HEK293 (cell line): ENCODE results near the gene TEAD1.

Experiments used
- BCL11A ChIP-seq: fragments of 450-650 bp; formaldehyde crosslinking; IDR thresholded peaks from 2 replicates; pipeline ENCODE4 v1.5.1; 2016; ENCODE audit warnings: low read depth, missing biosample characterization, missing genetic modification characterization
- EGR2 ChIP-seq: fragments of 450-650 bp; formaldehyde crosslinking; IDR thresholded peaks from 2 replicates; pipeline ENCODE4 v1.5.1; 2016; ENCODE audit warnings: low read depth, missing biosample characterization, missing genetic modification characterization
- GFI1B ChIP-seq: fragments of 450-650 bp; formaldehyde crosslinking; IDR thresholded peaks from 2 replicates; pipeline ENCODE4 v1.5.1; 2016; ENCODE audit warnings: missing biosample characterization, missing genetic modification characterization
- GLI4 ChIP-seq: fragments of 450-650 bp; formaldehyde crosslinking; IDR thresholded peaks from 2 replicates; pipeline ENCODE4 v1.5.1; 2016; ENCODE audit warnings: missing biosample characterization, missing genetic modification characterization
- MYNN ChIP-seq: fragments of 450-650 bp; formaldehyde crosslinking; IDR thresholded peaks from 2 replicates; pipeline ENCODE4 v1.5.1; 2016; ENCODE audit warnings: missing biosample characterization, missing genetic modification characterization, borderline replicate concordance
- OSR2 ChIP-seq: fragments of 450-650 bp; formaldehyde crosslinking; IDR thresholded peaks from 2 replicates; pipeline ENCODE4 v1.5.1; 2016; ENCODE audit warnings: missing biosample characterization, missing genetic modification characterization
- PRDM2 ChIP-seq: fragments of 450-650 bp; formaldehyde crosslinking; IDR thresholded peaks from 2 replicates; pipeline ENCODE4 v1.5.1; 2016; ENCODE audit warnings: missing biosample characterization, missing genetic modification characterization, borderline replicate concordance
- PRDM6 ChIP-seq: fragments of 450-650 bp; formaldehyde crosslinking; IDR thresholded peaks from 2 replicates; pipeline ENCODE4 v1.5.1; 2017; ENCODE audit warnings: missing biosample characterization, missing genetic modification characterization
- YY1 ChIP-seq: fragments of 450-650 bp; formaldehyde crosslinking; IDR thresholded peaks from 2 replicates; pipeline ENCODE4 v1.5.1; 2018; ENCODE audit warnings: missing biosample characterization, missing genetic modification characterization
- ZBTB20 ChIP-seq: fragments of 450-650 bp; formaldehyde crosslinking; IDR thresholded peaks from 2 replicates; pipeline ENCODE4 v1.5.1; 2016; ENCODE audit warnings: missing biosample characterization, missing genetic modification characterization
- ZNF24 ChIP-seq: fragments of 450-650 bp; formaldehyde crosslinking; IDR thresholded peaks from 2 replicates; pipeline ENCODE4 v1.5.1; 2016; ENCODE audit warnings: missing biosample characterization, missing genetic modification characterization
- ZNF350 ChIP-seq: fragments of 450-650 bp; formaldehyde crosslinking; IDR thresholded peaks from 2 replicates; pipeline ENCODE4 v1.5.0; 2017; ENCODE audit warnings: missing biosample characterization, mild to moderate bottlenecking, missing genetic modification characterization
- ZNF449 ChIP-seq: fragments of 450-650 bp; formaldehyde crosslinking; IDR thresholded peaks from 2 replicates; pipeline ENCODE4 v1.5.1; 2017; ENCODE audit warnings: missing biosample characterization, mild to moderate bottlenecking, missing genetic modification characterization, moderate library complexity
- ZNF473 ChIP-seq: fragments of 450-650 bp; formaldehyde crosslinking; IDR thresholded peaks from 2 replicates; pipeline ENCODE4 v1.5.1; 2017; ENCODE audit warnings: missing biosample characterization, missing genetic modification characterization
- ZNF510 ChIP-seq: fragments of 450-650 bp; formaldehyde crosslinking; IDR thresholded peaks from 2 replicates; pipeline ENCODE4 v1.5.1; 2018; ENCODE audit warnings: mild to moderate bottlenecking, missing genetic modification characterization, missing biosample characterization; ENCODE audit not compliant: insufficient replicate concordance
- ZNF514 ChIP-seq: fragments of 450-650 bp; formaldehyde crosslinking; IDR thresholded peaks from 2 replicates; pipeline ENCODE4 v1.5.1; 2016; ENCODE audit warnings: missing biosample characterization, missing genetic modification characterization
- ZNF560 ChIP-seq: fragments of 450-650 bp; formaldehyde crosslinking; IDR thresholded peaks from 2 replicates; pipeline ENCODE4 v1.5.1; 2017; ENCODE audit warnings: missing biosample characterization, missing genetic modification characterization, borderline replicate concordance
- ZNF701 ChIP-seq: fragments of 450-650 bp; formaldehyde crosslinking; IDR thresholded peaks from 2 replicates; pipeline ENCODE4 v1.5.1; 2016; ENCODE audit warnings: missing biosample characterization, missing genetic modification characterization
- ZNF792 ChIP-seq: fragments of 450-650 bp; formaldehyde crosslinking; IDR thresholded peaks from 2 replicates; pipeline ENCODE4 v1.5.1; 2016; ENCODE audit warnings: missing biosample characterization, missing genetic modification characterization
- ZSCAN18 ChIP-seq: fragments of 450-650 bp; formaldehyde crosslinking; IDR thresholded peaks from 2 replicates; pipeline ENCODE4 v1.5.1; 2016; ENCODE audit warnings: missing biosample characterization, missing genetic modification characterization
- TF ChIP-seq, protein P1 (sequence below): fragments of 450-650 bp; formaldehyde crosslinking; IDR thresholded peaks from 2 replicates; pipeline ENCODE4 v1.5.1; 2016; ENCODE audit warnings: missing biosample characterization, missing genetic modification characterization
- TF ChIP-seq, protein P2 (sequence below): fragments of 450-650 bp; formaldehyde crosslinking; IDR thresholded peaks from 2 replicates; pipeline ENCODE4 v1.5.1; 2016; ENCODE audit warnings: missing biosample characterization, missing genetic modification characterization
- TF ChIP-seq, protein P3 (sequence below): fragments of 450-650 bp; formaldehyde crosslinking; optimal IDR thresholded peaks from 2 replicates; pipeline ENCODE3; 2016; ENCODE audit warnings: missing biosample characterization, mild to moderate bottlenecking, missing genetic modification characterization

The TEAD1 gene

GRCh38 chr11:12723421-12724300 is 49.4 kb downstream of the TEAD1 start (continued):
- no peak for TF ChIP-seq BCL11A (tag by site-specific recombination)
- no peak for TF ChIP-seq MYNN (tag by site-specific recombination)
- TF ChIP-seq ZNF510 (tag by site-specific recombination): no peak
- TF ChIP-seq ZNF701 (tag by site-specific recombination): no peak
- TF ChIP-seq ZNF473 (tag by site-specific recombination): no peak
- TF ChIP-seq OSR2 (tag by site-specific recombination): no peak
- TF ChIP-seq GFI1B (tag by site-specific recombination): no peak
- no peak for TF ChIP-seq GLI4 (tag by site-specific recombination)
- TF ChIP-seq ZNF350 (tag by site-specific recombination): no peak
- TF ChIP-seq PRDM2 (tag by site-specific recombination): no peak
- no peak for TF ChIP-seq YY1
- TF ChIP-seq ZNF514 (tag by site-specific recombination): no peak
- TF ChIP-seq ZNF560 (tag by site-specific recombination): no peak
- TF ChIP-seq ZNF24: no peak
- TF ChIP-seq ZNF792 (tag by site-specific recombination): no peak
- TF ChIP-seq ZSCAN18 (tag by site-specific recombination): no peak
- 0 out of 2 replicates have a peak, but pooled peaks have one; percentile 18 for TF ChIP-seq ZBTB20 (tag by site-specific recombination)
- TF ChIP-seq, protein P1, sequence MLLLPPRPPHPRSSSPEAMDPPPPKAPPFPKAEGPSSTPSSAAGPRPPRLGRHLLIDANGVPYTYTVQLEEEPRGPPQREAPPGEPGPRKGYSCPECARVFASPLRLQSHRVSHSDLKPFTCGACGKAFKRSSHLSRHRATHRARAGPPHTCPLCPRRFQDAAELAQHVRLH (tag by site-specific recombination): no peak
- peak; percentile 87 for TF ChIP-seq ZNF449 (tag by site-specific recombination)
- peak; percentile 46 for TF ChIP-seq PRDM6 (tag by site-specific recombination)
- TF ChIP-seq, protein P2, sequence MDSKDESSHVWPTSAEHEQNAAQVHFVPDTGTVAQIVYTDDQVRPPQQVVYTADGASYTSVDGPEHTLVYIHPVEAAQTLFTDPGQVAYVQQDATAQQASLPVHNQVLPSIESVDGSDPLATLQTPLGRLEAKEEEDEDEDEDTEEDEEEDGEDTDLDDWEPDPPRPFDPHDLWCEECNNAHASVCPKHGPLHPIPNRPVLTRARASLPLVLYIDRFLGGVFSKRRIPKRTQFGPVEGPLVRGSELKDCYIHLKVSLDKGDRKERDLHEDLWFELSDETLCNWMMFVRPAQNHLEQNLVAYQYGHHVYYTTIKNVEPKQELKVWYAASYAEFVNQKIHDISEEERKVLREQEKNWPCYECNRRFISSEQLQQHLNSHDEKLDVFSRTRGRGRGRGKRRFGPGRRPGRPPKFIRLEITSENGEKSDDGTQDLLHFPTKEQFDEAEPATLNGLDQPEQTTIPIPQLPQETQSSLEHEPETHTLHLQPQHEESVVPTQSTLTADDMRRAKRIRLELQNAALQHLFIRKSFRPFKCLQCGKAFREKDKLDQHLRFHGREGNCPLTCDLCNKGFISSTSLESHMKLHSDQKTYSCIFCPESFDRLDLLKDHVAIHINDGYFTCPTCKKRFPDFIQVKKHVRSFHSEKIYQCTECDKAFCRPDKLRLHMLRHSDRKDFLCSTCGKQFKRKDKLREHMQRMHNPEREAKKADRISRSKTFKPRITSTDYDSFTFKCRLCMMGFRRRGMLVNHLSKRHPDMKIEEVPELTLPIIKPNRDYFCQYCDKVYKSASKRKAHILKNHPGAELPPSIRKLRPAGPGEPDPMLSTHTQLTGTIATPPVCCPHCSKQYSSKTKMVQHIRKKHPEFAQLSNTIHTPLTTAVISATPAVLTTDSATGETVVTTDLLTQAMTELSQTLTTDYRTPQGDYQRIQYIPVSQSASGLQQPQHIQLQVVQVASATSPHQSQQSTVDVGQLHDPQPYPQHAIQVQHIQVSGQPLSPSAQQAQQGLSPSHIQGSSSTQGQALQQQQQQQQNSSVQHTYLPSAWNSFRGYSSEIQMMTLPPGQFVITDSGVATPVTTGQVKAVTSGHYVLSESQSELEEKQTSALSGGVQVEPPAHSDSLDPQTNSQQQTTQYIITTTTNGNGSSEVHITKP (tag by site-specific recombination): no peak
- TF ChIP-seq, protein P3, sequence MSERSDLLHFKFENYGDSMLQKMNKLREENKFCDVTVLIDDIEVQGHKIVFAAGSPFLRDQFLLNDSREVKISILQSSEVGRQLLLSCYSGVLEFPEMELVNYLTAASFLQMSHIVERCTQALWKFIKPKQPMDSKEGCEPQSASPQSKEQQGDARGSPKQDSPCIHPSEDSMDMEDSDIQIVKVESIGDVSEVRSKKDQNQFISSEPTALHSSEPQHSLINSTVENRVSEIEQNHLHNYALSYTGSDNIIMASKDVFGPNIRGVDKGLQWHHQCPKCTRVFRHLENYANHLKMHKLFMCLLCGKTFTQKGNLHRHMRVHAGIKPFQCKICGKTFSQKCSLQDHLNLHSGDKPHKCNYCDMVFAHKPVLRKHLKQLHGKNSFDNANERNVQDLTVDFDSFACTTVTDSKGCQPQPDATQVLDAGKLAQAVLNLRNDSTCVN (tag by site-specific recombination): no peak
- TF ChIP-seq EGR2 (tag by site-specific recombination): no peak
